ENCODE data around the gene UGGT2. TPM values are rescaled to one million over a fixed set of nuclear protein-coding genes. Genes with fewer than 3 reads are reported as not detected.

UGGT2 gene
- total and polyA plus RNA-seq, 2 donors (not counting 1 experiment from before 2014, with no cell fraction given) = 0.39 to 6.7 TPM

GRCh38 chr13:95752677-95753076 lies 300.5 kb downstream of the UGGT2 start:
- no peaks in the 10 kb centered on the region for H3K27me3 ChIP-seq (replicated peaks in 1 of 4; ENCODE audit: control extremely low read depth in 1 of 4, control insufficient read depth in 3 of 4, insufficient read depth in 4 of 4, low read length in 3 of 4)
- ATAC-seq (ENCODE audit: low read depth) (no peak), DNase-seq (no peak)
- H3K4me2 ChIP-seq (replicated peaks; ENCODE audit: low read depth, low read length, poor library complexity, severe bottlenecking) = no peak overlapping the region
- Mint-ChIP-seq H3K9me3 (ENCODE audit: insufficient read depth) (no peaks in the 10 kb centered on the region), H3K4me3 (no peak overlapping the region), H3K4me1 (peaks cover 2% of the 10 kb centered on the region), H3K27ac (no peak overlapping the region), H3K27me3 (no peaks in the 10 kb centered on the region)
- no peaks in the 10 kb centered on the region for H3K9me3 ChIP-seq (ENCODE audit: control extremely low read depth in 1 of 3, control insufficient read depth in 2 of 3, insufficient read depth in 1 of 3, low read length in 2 of 3)
- no peaks in the 10 kb centered on the region for H3K36me3 ChIP-seq (replicated peaks in 1 of 2; ENCODE audit: control extremely low read depth in 1 of 2, control insufficient read depth in 1 of 2, extremely low read depth in 1 of 2, insufficient read depth in 2 of 2, low read length in 1 of 2)
- WGBS (ENCODE audit: insufficient coverage) = no CpG with 5 or more reads among the region's 2 CpGs
- H3K79me2 ChIP-seq (ENCODE audit: control insufficient read depth, insufficient read depth, low read length) = peaks cover 8% of the 10 kb centered on the region
- intact Hi-C loops (cut with micrococcal nuclease) = no loop called here
- H3K4me1 ChIP-seq (ENCODE audit: control insufficient read depth in 2 of 2, insufficient read depth in 2 of 2, low read length in 2 of 2) = no peaks in the 10 kb centered on the region
- H3K4me3 ChIP-seq (ENCODE audit: control extremely low read depth in 1 of 5, extremely low read depth in 1 of 5, insufficient read depth in 1 of 5, low read depth in 2 of 5, low read length in 4 of 5) = no peak overlapping the region
- no peak overlapping the region for H3K9ac ChIP-seq (ENCODE audit: low read length)
- no peak for TF ChIP-seq EZH2 (IDR thresholded peaks at IDR 0.05; ENCODE audit: borderline replicate concordance, insufficient read depth, low read depth, low read length, poor library complexity, severe bottlenecking)
- TF ChIP-seq, protein P1, sequence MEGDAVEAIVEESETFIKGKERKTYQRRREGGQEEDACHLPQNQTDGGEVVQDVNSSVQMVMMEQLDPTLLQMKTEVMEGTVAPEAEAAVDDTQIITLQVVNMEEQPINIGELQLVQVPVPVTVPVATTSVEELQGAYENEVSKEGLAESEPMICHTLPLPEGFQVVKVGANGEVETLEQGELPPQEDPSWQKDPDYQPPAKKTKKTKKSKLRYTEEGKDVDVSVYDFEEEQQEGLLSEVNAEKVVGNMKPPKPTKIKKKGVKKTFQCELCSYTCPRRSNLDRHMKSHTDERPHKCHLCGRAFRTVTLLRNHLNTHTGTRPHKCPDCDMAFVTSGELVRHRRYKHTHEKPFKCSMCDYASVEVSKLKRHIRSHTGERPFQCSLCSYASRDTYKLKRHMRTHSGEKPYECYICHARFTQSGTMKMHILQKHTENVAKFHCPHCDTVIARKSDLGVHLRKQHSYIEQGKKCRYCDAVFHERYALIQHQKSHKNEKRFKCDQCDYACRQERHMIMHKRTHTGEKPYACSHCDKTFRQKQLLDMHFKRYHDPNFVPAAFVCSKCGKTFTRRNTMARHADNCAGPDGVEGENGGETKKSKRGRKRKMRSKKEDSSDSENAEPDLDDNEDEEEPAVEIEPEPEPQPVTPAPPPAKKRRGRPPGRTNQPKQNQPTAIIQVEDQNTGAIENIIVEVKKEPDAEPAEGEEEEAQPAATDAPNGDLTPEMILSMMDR (IDR thresholded peaks at IDR 0.05) = no peak
- ChIA-PET POLR2A (no interaction called here), CTCF (no interaction called here)
- no peak overlapping the region for H3K27ac ChIP-seq (ENCODE audit: low read length in 2 of 2)
- H2AFZ ChIP-seq (ENCODE audit: insufficient read depth, low read depth, low read length, poor library complexity, severe bottlenecking) = no peak overlapping the region
- H4K20me1 ChIP-seq (ENCODE audit: control insufficient read depth, insufficient read depth, low read length, poor library complexity, severe bottlenecking) = no peaks in the 10 kb centered on the region

Small RNA genes within 50 kb of the gene (small RNA-seq; reads per million reads assigned to genes)
- gene HMGN1P24 (ENCODE audit: insufficient read length, low read depth, low replicate concordance) = not detected

Other genes starting within 250 kb of the UGGT2 start
- not detected in 2 replicates for gene HS6ST3, start 36.7 kb upstream of the UGGT2 start, total RNA-seq
- gene HS6ST3, start 36.7 kb upstream of the UGGT2 start, polyA plus RNA-seq = not detected in 2 replicates